Upper lobe of left lung (tissue), 6 donors: ENCODE data around the gene MITF. TPM values are rescaled to one million over a fixed set of nuclear protein-coding genes. Genes with fewer than 3 reads are reported as not detected.

Experiments
- ATAC-seq, 2 donors: fragments of 200-7000 bp; cut with Tn5 transposase; one replicate each; pipeline ENCODE4 v1.9.1; 2022; ENCODE audit warnings: mild to moderate bottlenecking in 2 of 2, moderate library complexity in 2 of 2; ENCODE audit not compliant: low FRiP score in 2 of 2
- DNase-seq, 2 donors: peaks; one replicate each; pipeline ENCODE4 v3.0.0-alpha.2; 2019 to 2020
- H3K27ac ChIP-seq, 4 donors: fragments of 200-600 bp; sonication (generic); one replicate each; pipeline ENCODE4 v1.5.1; 2016 to 2019
- H3K27me3 ChIP-seq, 4 donors: fragments of 200-600 bp; sonication (generic); one replicate each; pipeline ENCODE4 v1.5.1; 2017 to 2019
- H3K36me3 ChIP-seq, 4 donors: fragments of 200-600 bp; sonication (generic); one replicate each; pipeline ENCODE4 v1.5.1; 2016 to 2019
- H3K4me1 ChIP-seq, 4 donors: fragments of 200-600 bp; sonication (generic); one replicate each; pipeline ENCODE4 v1.5.1; 2018 to 2019
- H3K4me3 ChIP-seq, 4 donors: fragments of 200-600 bp; sonication (generic); one replicate each; pipeline ENCODE4 v1.5.1; 2017 to 2019; ENCODE audit warnings: mild to moderate bottlenecking in 2 of 4, moderate library complexity in 1 of 4
- H3K9me3 ChIP-seq, 4 donors: fragments of 200-600 bp; sonication (generic); one replicate each; pipeline ENCODE4 v1.5.1; 2018 to 2019
- EP300 ChIP-seq, 4 donors: sonication (generic); formaldehyde crosslinking; IDR thresholded peaks; one replicate each; pipeline ENCODE4 v1.5.1; 2017; ENCODE audit warnings: antibody characterized with exemption in 4 of 4, control low read depth in 2 of 4
- POLR2A ChIP-seq, 4 donors: fragments of 450-650 bp; IDR thresholded peaks; one replicate each; pipeline ENCODE4 v1.5.1; 2016 to 2017; ENCODE audit warnings: antibody characterized with exemption in 4 of 4, mild to moderate bottlenecking in 2 of 4
- POLR2AphosphoS5 ChIP-seq, 2 donors: sonication (generic); formaldehyde crosslinking; IDR thresholded peaks; one replicate each; pipeline ENCODE4 v1.5.1; 2017; ENCODE audit warnings: antibody characterized with exemption in 2 of 2
- WGBS, 2 donors: methylation state at CpG; one replicate each; pipeline ENCODE4 v1.1.5; 2017 to 2018; 5-methylcytosine and 5-hydroxymethylcytosine counted together
- total RNA-seq, 6 donors: library from RNA; depleted of rRNA in 4 of 6; stranded (reverse); fragments of >200 nt in 4 of 6; gene quantifications; one replicate each; pipeline versions ENCODE4 v1.1.0 to v1.2.1, GENCODE V29; 2016 to 2021
- TF ChIP-seq, protein P1 (sequence below), 6 experiments: fragments of 450-650 bp in 4 of 6; fragments of 200-600 bp in 2 of 6; sonication (generic) in 2 of 6; IDR thresholded peaks; one replicate each; pipeline ENCODE4 v1.5.1; 2016 to 2019; ENCODE audit warnings: antibody characterized with exemption in 6 of 6
- donor health status: DM: no; HTN: no; CAD: no; lungs with moderate emphysema.
- donor health status: DM: no; HTN: yes; CAD: no; lungs with severe emphysema.

MITF gene
- total RNA-seq, 6 donors from 2014 or later, result 21.9 to 37.2 (median 29.5) TPM

DNA sequence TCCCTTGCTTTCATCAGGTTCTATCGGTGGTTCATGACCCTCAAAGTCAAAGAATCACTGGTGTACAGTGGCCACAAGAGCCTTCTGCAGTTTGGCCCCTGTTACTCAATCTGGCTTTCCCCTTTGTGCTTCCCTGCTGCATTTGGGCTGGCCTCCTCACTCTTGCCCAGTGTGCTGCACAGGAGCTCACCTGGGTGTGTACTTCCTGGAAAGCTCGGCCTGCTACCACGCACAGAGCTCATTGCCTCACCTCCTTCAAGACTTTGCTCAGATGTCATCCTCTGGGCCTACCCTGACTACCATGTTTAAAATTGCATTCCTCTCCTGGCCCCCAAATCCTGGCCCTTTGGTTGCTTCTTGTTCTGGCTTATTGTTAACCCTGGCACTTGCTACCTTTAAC is 90.9 kb downstream of the MITF start:
- TF ChIP-seq POLR2A (IDR thresholded peaks at IDR 0.05) (no peak), EP300 (IDR thresholded peaks at IDR 0.05) (no peak), POLR2AphosphoS5 (IDR thresholded peaks at IDR 0.05) (no peak)
- TF ChIP-seq, protein P1, sequence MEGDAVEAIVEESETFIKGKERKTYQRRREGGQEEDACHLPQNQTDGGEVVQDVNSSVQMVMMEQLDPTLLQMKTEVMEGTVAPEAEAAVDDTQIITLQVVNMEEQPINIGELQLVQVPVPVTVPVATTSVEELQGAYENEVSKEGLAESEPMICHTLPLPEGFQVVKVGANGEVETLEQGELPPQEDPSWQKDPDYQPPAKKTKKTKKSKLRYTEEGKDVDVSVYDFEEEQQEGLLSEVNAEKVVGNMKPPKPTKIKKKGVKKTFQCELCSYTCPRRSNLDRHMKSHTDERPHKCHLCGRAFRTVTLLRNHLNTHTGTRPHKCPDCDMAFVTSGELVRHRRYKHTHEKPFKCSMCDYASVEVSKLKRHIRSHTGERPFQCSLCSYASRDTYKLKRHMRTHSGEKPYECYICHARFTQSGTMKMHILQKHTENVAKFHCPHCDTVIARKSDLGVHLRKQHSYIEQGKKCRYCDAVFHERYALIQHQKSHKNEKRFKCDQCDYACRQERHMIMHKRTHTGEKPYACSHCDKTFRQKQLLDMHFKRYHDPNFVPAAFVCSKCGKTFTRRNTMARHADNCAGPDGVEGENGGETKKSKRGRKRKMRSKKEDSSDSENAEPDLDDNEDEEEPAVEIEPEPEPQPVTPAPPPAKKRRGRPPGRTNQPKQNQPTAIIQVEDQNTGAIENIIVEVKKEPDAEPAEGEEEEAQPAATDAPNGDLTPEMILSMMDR (IDR thresholded peaks at IDR 0.05), result no peak
- ATAC-seq (no peak), DNase-seq (no peak)
- no peaks in the 10 kb centered on the region for H3K9me3 ChIP-seq
- H3K4me3 ChIP-seq, result no peak overlapping the region
- 60 to 69% methylated on average over 3 of the region's 3 CpGs for WGBS, 2 donors
- H3K4me1 ChIP-seq, result no peaks in the 10 kb centered on the region
- H3K27ac ChIP-seq, result no peak overlapping the region
- H3K27me3 ChIP-seq, result no peaks in the 10 kb centered on the region
- no peaks in the 10 kb centered on the region for H3K36me3 ChIP-seq

DNA sequence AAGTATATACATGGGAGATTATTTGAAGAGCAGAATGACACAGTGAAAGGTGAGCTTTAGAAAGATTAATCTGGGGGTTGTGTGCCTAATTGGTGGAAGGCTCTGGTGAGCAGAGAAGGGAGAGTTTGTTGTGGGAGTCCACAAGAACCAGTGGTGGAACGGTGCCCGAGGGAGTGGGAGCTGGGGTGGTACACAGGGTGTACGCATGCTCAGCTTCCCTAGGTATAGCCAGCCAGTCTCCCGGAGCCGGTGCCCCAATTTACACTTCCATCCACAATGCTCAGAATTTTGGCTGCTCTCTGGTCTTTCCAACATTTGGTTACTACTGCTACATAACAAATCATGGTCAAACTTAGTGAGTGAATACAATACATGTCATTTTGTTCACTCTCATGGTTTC is 92.5 kb downstream of the MITF start:
- WGBS, 2 donors, result 54 to 66% methylated on average over 5 of the region's 5 CpGs
- TF ChIP-seq POLR2A (IDR thresholded peaks at IDR 0.05) (no peak), EP300 (IDR thresholded peaks at IDR 0.05) (no peak), POLR2AphosphoS5 (IDR thresholded peaks at IDR 0.05) (no peak)
- TF ChIP-seq, protein P1 (IDR thresholded peaks at IDR 0.05), result no peak
- ATAC-seq (peak in 1 of 2 donors; percentile 60), DNase-seq (no peak)
- H3K4me3 ChIP-seq, result no peak overlapping the region
- no peaks in the 10 kb centered on the region for H3K9me3 ChIP-seq
- H3K27me3 ChIP-seq, result no peaks in the 10 kb centered on the region
- H3K27ac ChIP-seq, result no peak overlapping the region
- H3K36me3 ChIP-seq, result no peaks in the 10 kb centered on the region
- H3K4me1 ChIP-seq, result no peaks in the 10 kb centered on the region

DNA sequence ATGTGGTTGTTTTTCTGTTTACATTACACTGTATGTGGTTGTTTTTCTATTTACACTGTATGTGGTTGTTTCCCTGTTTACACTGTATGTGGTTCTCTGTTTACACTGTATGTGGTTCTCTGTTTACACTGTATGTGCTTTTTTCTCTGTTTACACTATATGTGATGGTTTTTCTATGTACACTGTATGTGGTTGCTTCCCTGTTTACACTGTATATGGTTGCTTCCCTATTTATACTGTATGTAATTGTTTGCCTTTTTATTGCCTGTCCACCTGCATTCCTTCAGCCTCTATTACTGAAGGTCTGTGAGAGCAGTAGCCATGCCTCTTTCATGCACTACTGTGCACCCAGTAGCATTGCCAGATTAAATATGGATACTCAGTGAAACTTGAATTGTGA is 94.3 kb downstream of the MITF start:
- Histone ChIP-seq H3K27me3 (no peaks in the 10 kb centered on the region), H3K9me3 (no peaks in the 10 kb centered on the region), H3K36me3 (no peaks in the 10 kb centered on the region), H3K4me1 (no peaks in the 10 kb centered on the region), H3K4me3 (no peak overlapping the region), H3K27ac (no peak overlapping the region)
- TF ChIP-seq, protein P1 (IDR thresholded peaks at IDR 0.05), result no peak
- no peak for TF ChIP-seq POLR2A (IDR thresholded peaks at IDR 0.05)
- no peak for TF ChIP-seq POLR2AphosphoS5 (IDR thresholded peaks at IDR 0.05)
- TF ChIP-seq EP300 (IDR thresholded peaks at IDR 0.05), result no peak
- ATAC-seq, result no peak
- DNase-seq, result no peak

DNA sequence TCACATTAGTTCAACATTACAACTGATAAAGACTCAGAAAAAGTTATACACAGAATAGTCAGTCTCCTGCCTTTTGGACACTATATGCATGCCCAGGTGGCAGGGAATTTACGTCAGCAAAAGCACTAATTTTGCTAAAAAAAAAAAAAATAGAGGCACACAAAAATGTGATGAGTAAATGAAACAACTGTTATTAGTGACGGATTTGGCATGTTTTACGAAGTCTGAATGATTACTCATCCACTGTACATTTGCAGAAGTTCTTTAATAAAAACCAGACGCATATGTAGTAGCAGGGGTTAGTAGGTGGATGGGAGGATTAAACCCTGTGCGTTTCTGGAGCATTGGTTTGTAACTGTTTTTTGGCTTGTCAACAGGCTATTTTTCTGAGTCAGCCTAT is 99.0 kb downstream of the MITF start:
- no peaks in the 10 kb centered on the region for H3K36me3 ChIP-seq
- no peak for DNase-seq

More for the DNA sequence above, 99.0 kb downstream of the MITF start:
- Histone ChIP-seq H3K27ac (no peak overlapping the region), H3K27me3 (no peaks in the 10 kb centered on the region), H3K4me1 (no peaks in the 10 kb centered on the region), H3K4me3 (no peak overlapping the region), H3K9me3 (no peaks in the 10 kb centered on the region)
- 51 to 56% methylated on average over 5 of the region's 5 CpGs for WGBS, 2 donors
- peak in 1 of 2 donors; percentile 65 for ATAC-seq
- TF ChIP-seq POLR2A (IDR thresholded peaks at IDR 0.05), result no peak
- TF ChIP-seq POLR2AphosphoS5 (IDR thresholded peaks at IDR 0.05), result no peak
- TF ChIP-seq, protein P1 (IDR thresholded peaks at IDR 0.05), result no peak
- no peak for TF ChIP-seq EP300 (IDR thresholded peaks at IDR 0.05)
